Ishikawa (cell line): ENCODE data around the gene TRIM9.

Experiments
- CEBPB ChIP-seq: IDR thresholded peaks from 2 replicates; pipeline ENCODE4 v1.6.1; 2012
- CREB1 ChIP-seq: IDR thresholded peaks from 2 replicates; pipeline ENCODE4 v1.6.1; 2012; ENCODE audit warnings: low read depth
- EGR1 ChIP-seq: IDR thresholded peaks from 2 replicates; pipeline ENCODE4 v1.6.1; 2012
- EP300 ChIP-seq: IDR thresholded peaks from 2 replicates; pipeline ENCODE4 v1.6.1; 2012; ENCODE audit warnings: borderline replicate concordance
- FOXM1 ChIP-seq: IDR thresholded peaks from 2 replicates; pipeline ENCODE4 v1.6.1; 2012; ENCODE audit warnings: low read depth, borderline replicate concordance
- MAX ChIP-seq: IDR thresholded peaks from 2 replicates; pipeline ENCODE4 v1.6.1; 2012
- NFIC ChIP-seq: IDR thresholded peaks from 2 replicates; pipeline ENCODE4 v1.6.1; 2012
- RAD21 ChIP-seq: IDR thresholded peaks from 2 replicates; pipeline ENCODE4 v1.6.1; 2012; ENCODE audit warnings: low read depth
- REST ChIP-seq: IDR thresholded peaks from 2 replicates; pipeline ENCODE4 v1.6.1; 2012; ENCODE audit warnings: low read depth, mild to moderate bottlenecking
- TAF1 ChIP-seq: IDR thresholded peaks from 2 replicates; pipeline ENCODE4 v1.6.1; 2012; ENCODE audit warnings: low read depth, mild to moderate bottlenecking
- TCF12 ChIP-seq: IDR thresholded peaks from 2 replicates; pipeline ENCODE4 v1.6.1; 2012; ENCODE audit warnings: low read depth
- TEAD4 ChIP-seq: IDR thresholded peaks from 2 replicates; pipeline ENCODE4 v1.6.1; 2012
- YY1 ChIP-seq: IDR thresholded peaks from 2 replicates; pipeline ENCODE4 v1.6.1; 2012; ENCODE audit warnings: low read depth
- ZBTB7A ChIP-seq: IDR thresholded peaks from 2 replicates; pipeline ENCODE4 v1.6.1; 2012; ENCODE audit warnings: low read depth
- TF ChIP-seq, protein P1 (sequence below): IDR thresholded peaks from 2 replicates; pipeline ENCODE4 v1.6.1; 2012

TRIM9 gene

GRCh38 chr14:50964683-50965390 lies 130.1 kb downstream of the TRIM9 start:
- TF ChIP-seq CREB1 (no peak), ZBTB7A (no peak), MAX (no peak), EGR1 (no peak), TEAD4 (no peak), RAD21 (no peak), REST (no peak), YY1 (no peak), FOXM1 (no peak), CEBPB (no peak), NFIC (no peak), TCF12 (no peak), EP300 (no peak), TAF1 (no peak)
- TF ChIP-seq, protein P1, sequence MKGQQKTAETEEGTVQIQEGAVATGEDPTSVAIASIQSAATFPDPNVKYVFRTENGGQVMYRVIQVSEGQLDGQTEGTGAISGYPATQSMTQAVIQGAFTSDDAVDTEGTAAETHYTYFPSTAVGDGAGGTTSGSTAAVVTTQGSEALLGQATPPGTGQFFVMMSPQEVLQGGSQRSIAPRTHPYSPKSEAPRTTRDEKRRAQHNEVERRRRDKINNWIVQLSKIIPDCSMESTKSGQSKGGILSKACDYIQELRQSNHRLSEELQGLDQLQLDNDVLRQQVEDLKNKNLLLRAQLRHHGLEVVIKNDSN = no peak

DNA sequence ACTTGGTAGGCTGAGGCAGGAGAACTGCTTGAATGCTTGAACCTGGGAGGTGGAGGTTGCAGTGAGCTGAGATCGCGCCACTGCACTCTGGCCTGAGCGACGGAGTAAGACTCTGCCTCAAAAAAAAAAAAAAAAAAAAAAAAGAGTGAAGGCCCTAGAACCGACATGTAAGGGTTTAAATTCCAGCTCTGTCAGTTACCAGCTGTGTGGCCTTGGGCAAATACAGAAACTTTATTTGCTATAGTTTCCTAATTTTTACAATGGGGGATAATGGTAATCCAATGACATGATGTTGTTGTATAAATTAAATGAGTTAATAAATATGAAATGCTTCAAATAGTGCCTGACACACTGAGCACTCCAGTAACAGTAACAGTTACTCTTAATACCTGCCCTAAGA lies 131.0 kb downstream of the TRIM9 start:
- TF ChIP-seq NFIC (no peak), MAX (no peak), EP300 (no peak)

GRCh38 chr14:50961605-50962221 lies 133.2 kb downstream of the TRIM9 start:
- TF ChIP-seq CEBPB (no peak), FOXM1 (no peak), TEAD4 (peak; percentile 44; the same call in 1 of the 2 replicates), EGR1 (no peak), EP300 (no peak), CREB1 (no peak), REST (no peak), MAX (no peak), TCF12 (no peak), TAF1 (no peak), YY1 (no peak), NFIC (peak; percentile 73), RAD21 (no peak)
- TF ChIP-seq, protein P1 = no peak

DNA sequence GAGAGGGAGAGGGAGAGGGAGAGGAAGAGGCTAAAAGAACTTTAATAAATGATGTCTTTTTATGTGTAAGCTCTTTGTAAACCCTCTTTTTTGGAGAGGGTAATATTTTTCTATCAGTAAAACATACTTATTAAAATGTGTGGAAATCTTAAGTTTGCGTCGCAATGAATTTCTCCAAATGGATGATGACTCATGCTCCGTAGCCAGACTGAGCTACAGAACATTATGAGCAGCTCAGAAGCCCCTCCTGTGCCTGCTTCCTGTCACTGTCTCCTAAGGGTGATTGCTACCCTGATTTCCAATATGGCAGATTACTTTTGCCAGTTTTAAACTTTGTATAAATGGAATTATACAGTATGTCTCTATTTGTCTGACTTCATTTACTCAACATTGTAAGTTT lies 137.6 kb downstream of the TRIM9 start:
- TF ChIP-seq ZBTB7A (no peak), EP300 (no peak), RAD21 (no peak), TAF1 (no peak), TEAD4 (no peak), MAX (no peak), REST (no peak), CREB1 (no peak), YY1 (no peak), CEBPB (no peak), EGR1 (no peak), FOXM1 (no peak), NFIC (no peak), TCF12 (no peak)
- TF ChIP-seq, protein P1 = no peak
